Right lobe of liver (tissue), 4 donors: ENCODE results near the gene AVPR2.

ENCODE experiments used
- POLR2A ChIP-seq: fragments of 450-650 bp; IDR thresholded peaks from one replicate; pipeline ENCODE4 v1.6.1; 2017; ENCODE audit warnings: antibody characterized with exemption, mild to moderate bottlenecking
- TF ChIP-seq, protein P1 (sequence below), 4 donors: fragments of 200-600 bp in 3 of 4; fragments of 450-650 bp in 1 of 4; IDR thresholded peaks; one replicate each; pipeline versions ENCODE4 v1.5.1 to v1.8.0; 2016 to 2022; ENCODE audit warnings: antibody characterized with exemption in 4 of 4, mild to moderate bottlenecking in 2 of 4
- donor health status: DM: no; HTN: no; CAD: no.
- donor health status: DM: no; HTN: no; CAD: no.
- donor health status: DM: no; HTN: yes; CAD: no.

DNA sequence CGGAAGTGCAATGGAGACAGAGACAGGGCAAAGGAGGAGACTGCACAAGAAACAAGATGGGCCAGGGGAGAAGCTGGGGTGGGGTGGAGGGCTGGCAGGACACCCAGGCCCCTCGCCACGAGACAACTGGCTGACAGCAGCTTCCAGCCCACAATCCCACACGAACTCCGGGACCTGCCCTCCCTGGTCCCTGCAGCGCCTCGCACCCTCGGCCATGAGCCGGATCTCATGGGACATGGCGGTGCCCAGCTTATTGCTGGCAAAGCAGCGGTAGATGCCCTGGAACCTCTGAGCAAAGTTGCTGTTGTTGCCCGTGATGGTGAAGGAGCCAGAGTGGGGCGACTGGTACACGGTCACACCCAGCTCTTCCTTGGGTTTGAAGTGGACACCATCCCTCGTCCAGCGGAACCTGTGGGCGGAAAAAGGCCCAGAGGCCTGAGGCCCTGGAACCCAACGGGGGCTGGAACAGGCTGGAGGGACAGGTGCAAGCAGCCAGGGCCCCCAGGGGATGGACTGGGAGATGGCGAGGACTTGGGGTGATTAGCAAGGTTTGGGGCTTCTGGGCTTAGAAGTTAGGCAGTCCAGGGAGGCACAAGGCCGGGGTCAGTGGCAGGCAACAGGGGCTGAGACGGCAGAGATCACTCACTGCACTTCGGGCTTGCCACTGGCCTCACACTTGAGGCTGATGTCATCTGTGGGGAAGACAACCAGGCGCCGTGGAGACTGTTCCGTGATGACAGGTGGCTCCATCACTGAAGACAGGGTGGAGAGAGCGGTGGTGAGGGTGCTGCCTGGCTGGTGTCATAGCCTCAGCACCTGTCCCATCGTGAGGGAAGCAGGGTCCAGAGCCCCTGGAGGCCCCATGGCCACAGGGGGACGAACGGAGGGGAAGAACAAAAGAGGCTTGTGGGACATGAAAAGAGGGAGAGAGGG, 32.3 kb upstream of the AVPR2 start:
- TF ChIP-seq, protein P1, sequence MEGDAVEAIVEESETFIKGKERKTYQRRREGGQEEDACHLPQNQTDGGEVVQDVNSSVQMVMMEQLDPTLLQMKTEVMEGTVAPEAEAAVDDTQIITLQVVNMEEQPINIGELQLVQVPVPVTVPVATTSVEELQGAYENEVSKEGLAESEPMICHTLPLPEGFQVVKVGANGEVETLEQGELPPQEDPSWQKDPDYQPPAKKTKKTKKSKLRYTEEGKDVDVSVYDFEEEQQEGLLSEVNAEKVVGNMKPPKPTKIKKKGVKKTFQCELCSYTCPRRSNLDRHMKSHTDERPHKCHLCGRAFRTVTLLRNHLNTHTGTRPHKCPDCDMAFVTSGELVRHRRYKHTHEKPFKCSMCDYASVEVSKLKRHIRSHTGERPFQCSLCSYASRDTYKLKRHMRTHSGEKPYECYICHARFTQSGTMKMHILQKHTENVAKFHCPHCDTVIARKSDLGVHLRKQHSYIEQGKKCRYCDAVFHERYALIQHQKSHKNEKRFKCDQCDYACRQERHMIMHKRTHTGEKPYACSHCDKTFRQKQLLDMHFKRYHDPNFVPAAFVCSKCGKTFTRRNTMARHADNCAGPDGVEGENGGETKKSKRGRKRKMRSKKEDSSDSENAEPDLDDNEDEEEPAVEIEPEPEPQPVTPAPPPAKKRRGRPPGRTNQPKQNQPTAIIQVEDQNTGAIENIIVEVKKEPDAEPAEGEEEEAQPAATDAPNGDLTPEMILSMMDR (IDR thresholded peaks at IDR 0.05), result no peak
- TF ChIP-seq POLR2A, result no peak
